GM23338 (cell line): ENCODE data around the gene CRYBB2.

Experiments
- CTCF ChIP-seq, 2 experiments: fragments of 200-600 bp in 1 of 2; sonication (generic) in 1 of 2; conservative IDR thresholded peaks; 2 replicates each; pipeline versions ENCODE4 v1.5.1 to v1.6.1; 2016 to 2017; ENCODE audit warnings: antibody characterized with exemption in 2 of 2, low read depth in 2 of 2, mild to moderate bottlenecking in 2 of 2, moderate library complexity in 1 of 2
- EZH2 ChIP-seq: fragments of 200-600 bp; sonication (generic); IDR thresholded peaks from one replicate; pipeline ENCODE4 v1.8.0; 2017; ENCODE audit warnings: antibody characterized with exemption, mild to moderate bottlenecking, low read depth; ENCODE audit not compliant: unreplicated experiment
- EZH2phosphoT487 ChIP-seq: fragments of 200-600 bp; sonication (generic); IDR thresholded peaks from one replicate; pipeline ENCODE4 v1.8.1; 2018; ENCODE audit warnings: antibody characterized with exemption; ENCODE audit not compliant: unreplicated experiment
- POLR2AphosphoS5 ChIP-seq: IDR thresholded peaks from 2 replicates; pipeline ENCODE4 v1.6.1; 2016; ENCODE audit warnings: antibody characterized with exemption, low read depth
- REST ChIP-seq: IDR thresholded peaks from one replicate; pipeline ENCODE4 v1.6.1; 2018; ENCODE audit warnings: antibody characterized with exemption; ENCODE audit not compliant: unreplicated experiment

- TF ChIP-seq CTCF (conservative IDR thresholded peaks at IDR 0.05; ENCODE audit: low read depth in 2 of 2) (no peak), EZH2 (no peak), REST (no peak), POLR2AphosphoS5 (no peak), EZH2phosphoT487 (no peak)
These were observed 18.5 kb upstream of the CRYBB2 start for GRCh38 chr22:25200967-25201366.
